ENCODE results near the gene C11orf87. TPM values are rescaled to one million over a fixed set of nuclear protein-coding genes. Genes with fewer than 3 reads are reported as not detected.

The C11orf87 gene
- polyA plus RNA-seq, 3 donors, result not detected

DNA sequence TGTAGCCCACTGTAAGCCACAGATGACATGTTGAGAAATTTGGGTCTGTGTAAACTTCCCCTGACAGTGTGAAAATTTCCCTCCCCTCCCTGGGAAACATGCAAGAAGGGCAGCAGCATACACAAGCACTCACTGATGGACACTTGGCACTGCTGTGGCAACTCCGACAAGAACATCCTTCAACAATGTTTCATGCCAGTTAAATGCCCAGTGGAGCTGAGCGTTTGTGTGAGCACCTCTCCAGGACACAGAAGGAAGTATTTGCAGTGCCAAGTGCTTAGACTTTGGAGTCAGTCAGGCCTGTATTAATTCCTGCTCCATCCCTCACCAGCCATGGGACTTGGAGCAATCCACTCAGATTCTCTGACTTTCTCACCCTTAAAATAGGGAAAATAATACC is 17.7 kb downstream of the C11orf87 start:
- no peaks in the 10 kb centered on the region for H3K4me1 ChIP-seq (ENCODE audit: control insufficient read depth in 1 of 2, insufficient read depth in 2 of 2, low read length in 2 of 2)
- no peak overlapping the region for H3K27ac Mint-ChIP-seq
- no peaks in the 10 kb centered on the region for H3K79me2 ChIP-seq (ENCODE audit: insufficient read depth, low read length)
- H3K27me3 Mint-ChIP-seq (ENCODE audit: low read depth in 3 of 3), result peaks cover 0 to 2% (median 0%) of the 10 kb centered on the region in 3 donors
- H3K4me3 Mint-ChIP-seq, result no peak overlapping the region
- H3K9me3 ChIP-seq (replicated peaks in 1 of 2; ENCODE audit: control insufficient read depth in 1 of 2, insufficient read depth in 1 of 2, low read length in 2 of 2), result no peaks in the 10 kb centered on the region
- peaks cover 0 to 3% (median under 1%) of the 10 kb centered on the region in 7 donors for H3K9me3 Mint-ChIP-seq
- H3K36me3 Mint-ChIP-seq, result no peaks in the 10 kb centered on the region
- H3K36me3 ChIP-seq (replicated peaks in 1 of 2; ENCODE audit: control insufficient read depth in 1 of 2, insufficient read depth in 2 of 2, low read length in 2 of 2), result no peaks in the 10 kb centered on the region
- H3K27me3 ChIP-seq (ENCODE audit: control insufficient read depth in 2 of 2, insufficient read depth in 2 of 2, low read length in 2 of 2), result no peaks in the 10 kb centered on the region
- no peak overlapping the region for H3K27ac ChIP-seq (ENCODE audit: low read depth in 1 of 2, low read length in 2 of 2)
- TF ChIP-seq, protein P1, sequence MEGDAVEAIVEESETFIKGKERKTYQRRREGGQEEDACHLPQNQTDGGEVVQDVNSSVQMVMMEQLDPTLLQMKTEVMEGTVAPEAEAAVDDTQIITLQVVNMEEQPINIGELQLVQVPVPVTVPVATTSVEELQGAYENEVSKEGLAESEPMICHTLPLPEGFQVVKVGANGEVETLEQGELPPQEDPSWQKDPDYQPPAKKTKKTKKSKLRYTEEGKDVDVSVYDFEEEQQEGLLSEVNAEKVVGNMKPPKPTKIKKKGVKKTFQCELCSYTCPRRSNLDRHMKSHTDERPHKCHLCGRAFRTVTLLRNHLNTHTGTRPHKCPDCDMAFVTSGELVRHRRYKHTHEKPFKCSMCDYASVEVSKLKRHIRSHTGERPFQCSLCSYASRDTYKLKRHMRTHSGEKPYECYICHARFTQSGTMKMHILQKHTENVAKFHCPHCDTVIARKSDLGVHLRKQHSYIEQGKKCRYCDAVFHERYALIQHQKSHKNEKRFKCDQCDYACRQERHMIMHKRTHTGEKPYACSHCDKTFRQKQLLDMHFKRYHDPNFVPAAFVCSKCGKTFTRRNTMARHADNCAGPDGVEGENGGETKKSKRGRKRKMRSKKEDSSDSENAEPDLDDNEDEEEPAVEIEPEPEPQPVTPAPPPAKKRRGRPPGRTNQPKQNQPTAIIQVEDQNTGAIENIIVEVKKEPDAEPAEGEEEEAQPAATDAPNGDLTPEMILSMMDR (IDR thresholded peaks at IDR 0.05), result no peak
- 95% methylated on average over 2 of the region's 2 CpGs for WGBS (ENCODE audit: insufficient coverage)
- H3K4me1 Mint-ChIP-seq, result no peaks in the 10 kb centered on the region
- no peak overlapping the region for H3K4me2 ChIP-seq (replicated peaks; ENCODE audit: extremely low read depth, low read length, poor library complexity, severe bottlenecking)
- no peaks in the 10 kb centered on the region for H4K20me1 ChIP-seq (ENCODE audit: insufficient read depth, low read length)
- no peak overlapping the region for H3K4me3 ChIP-seq (replicated peaks in 1 of 3; ENCODE audit: low read depth in 2 of 3, low read length in 3 of 3)
- no peak overlapping the region for H2AFZ ChIP-seq (ENCODE audit: insufficient read depth, low read depth, low read length, poor library complexity, severe bottlenecking)
- intact Hi-C loops (cut with micrococcal nuclease), result no loop called here
- no peak for DNase-seq
- no peak overlapping the region for H3K9ac ChIP-seq (ENCODE audit: insufficient read depth, low read length, poor library complexity, severe bottlenecking)

DNA sequence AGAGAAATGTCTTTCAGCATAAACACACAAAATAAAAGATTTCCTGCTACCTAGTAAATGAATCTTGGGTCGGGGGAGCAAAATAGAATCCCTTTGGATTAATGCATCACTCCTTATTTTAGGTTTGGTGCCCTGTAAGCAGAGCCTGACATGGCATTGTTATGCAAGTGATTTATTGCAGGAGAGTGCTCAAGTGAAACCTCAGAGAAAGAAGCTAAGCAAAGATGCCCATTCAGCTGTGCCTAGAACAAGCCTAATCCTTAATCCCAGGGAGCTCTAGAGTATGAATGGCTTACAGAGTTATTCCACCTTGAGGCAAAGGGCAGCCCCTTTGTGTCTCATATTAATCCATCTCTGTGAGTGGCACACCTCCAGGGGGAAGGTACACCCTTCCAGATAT is 21.1 kb downstream of the C11orf87 start:
- Mint-ChIP-seq H3K9me3 (peaks cover 2 to 4% (median 3%) of the 10 kb centered on the region in 7 donors), H3K36me3 (no peaks in the 10 kb centered on the region), H3K27ac (no peak overlapping the region), H3K27me3 (ENCODE audit: low read depth in 3 of 3) (peaks cover 0 to 3% (median 2%) of the 10 kb centered on the region in 3 donors), H3K4me3 (no peak overlapping the region), H3K4me1 (no peaks in the 10 kb centered on the region)
- TF ChIP-seq, protein P1 (IDR thresholded peaks at IDR 0.05), result no peak
- H3K4me3 ChIP-seq (replicated peaks in 1 of 3; ENCODE audit: low read depth in 2 of 3, low read length in 3 of 3), result no peak overlapping the region
- H3K27ac ChIP-seq (ENCODE audit: low read depth in 1 of 2, low read length in 2 of 2), result no peak overlapping the region
- no peaks in the 10 kb centered on the region for H3K4me1 ChIP-seq (ENCODE audit: control insufficient read depth in 1 of 2, insufficient read depth in 2 of 2, low read length in 2 of 2)
- WGBS (ENCODE audit: insufficient coverage), result no CpG with 5 or more reads among the region's 1 CpG
- peaks cover 0 to 4% of the 10 kb centered on the region in 2 donors for H3K9me3 ChIP-seq (replicated peaks in 1 of 2; ENCODE audit: control insufficient read depth in 1 of 2, insufficient read depth in 1 of 2, low read length in 2 of 2)
- no peak overlapping the region for H2AFZ ChIP-seq (ENCODE audit: insufficient read depth, low read depth, low read length, poor library complexity, severe bottlenecking)
- H4K20me1 ChIP-seq (ENCODE audit: insufficient read depth, low read length), result no peaks in the 10 kb centered on the region
- H3K27me3 ChIP-seq (ENCODE audit: control insufficient read depth in 2 of 2, insufficient read depth in 2 of 2, low read length in 2 of 2), result no peaks in the 10 kb centered on the region
- no peaks in the 10 kb centered on the region for H3K79me2 ChIP-seq (ENCODE audit: insufficient read depth, low read length)
- no peak for DNase-seq
- H3K4me2 ChIP-seq (replicated peaks; ENCODE audit: extremely low read depth, low read length, poor library complexity, severe bottlenecking), result no peak overlapping the region
- H3K9ac ChIP-seq (ENCODE audit: insufficient read depth, low read length, poor library complexity, severe bottlenecking), result no peak overlapping the region
- intact Hi-C loops (cut with micrococcal nuclease), result no loop called here
- H3K36me3 ChIP-seq (replicated peaks in 1 of 2; ENCODE audit: control insufficient read depth in 1 of 2, insufficient read depth in 2 of 2, low read length in 2 of 2), result no peaks in the 10 kb centered on the region

Data from CD14-positive monocyte (primary cell).